ENCODE measurements around the gene EFNA5. TPM values are rescaled to one million over a fixed set of nuclear protein-coding genes. Genes with fewer than 3 reads are reported as not detected.

Gene EFNA5
- polyA plus RNA-seq, 1 donor (not counting 4 experiments of a cell fraction or from before 2014, with no cell fraction given): 4.8 TPM

DNA sequence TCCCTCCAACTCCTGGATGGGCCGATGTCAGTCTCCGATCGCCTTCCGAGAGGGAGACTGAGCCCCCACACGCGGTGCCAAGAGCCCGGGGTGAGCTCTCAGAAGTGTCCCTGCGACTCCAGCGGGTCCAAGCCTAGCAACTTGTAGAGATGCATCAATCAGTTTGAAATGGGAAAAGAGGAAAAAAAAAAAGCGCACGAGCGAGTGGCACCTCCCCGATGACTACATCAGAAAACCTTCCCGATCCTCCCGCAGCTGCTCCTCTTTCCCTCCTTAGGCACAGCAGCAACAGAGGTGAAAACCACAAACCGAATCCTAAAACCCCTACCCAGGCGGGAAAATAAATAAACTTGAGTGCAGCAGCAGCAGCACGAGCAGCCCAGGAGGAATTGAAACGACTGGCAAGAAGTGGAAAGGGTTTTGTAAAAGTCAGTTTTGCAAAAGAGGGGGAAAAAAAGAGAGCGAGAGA lies 1.0 kb upstream of the EFNA5 start:
- peak overlapping the region; percentile 65 to 91 (median 82) for H3K4me3 ChIP-seq (ENCODE audit: control insufficient read depth in 2 of 3, extremely low read depth in 1 of 3, insufficient read depth in 2 of 3, low read depth in 1 of 3, low read length in 3 of 3)
- H3K4me1 ChIP-seq (ENCODE audit: control insufficient read depth, extremely low read depth, insufficient read depth, low read length): peaks cover 12% of the 10 kb centered on the region
- dilution Hi-C loops (cut with MboI; ENCODE audit: extremely low pct_ligation_motif_present, low sequenced_read_pairs): no loop called here
- FAIRE-seq: peak; percentile 46
- no peaks in the 10 kb centered on the region for H3K9me1 ChIP-seq (ENCODE audit: control insufficient read depth, extremely low read depth, insufficient read depth, low read length)
- peak overlapping the region; percentile 92 for H3K9ac ChIP-seq (ENCODE audit: control insufficient read depth, extremely low read depth, insufficient read depth, low read length)
- no peak for DNase-seq (ENCODE audit: low read depth, low spot score)
- no peak for TF ChIP-seq EZH2 (IDR thresholded peaks at IDR 0.05; ENCODE audit: low read length)
- TF ChIP-seq, protein P1, sequence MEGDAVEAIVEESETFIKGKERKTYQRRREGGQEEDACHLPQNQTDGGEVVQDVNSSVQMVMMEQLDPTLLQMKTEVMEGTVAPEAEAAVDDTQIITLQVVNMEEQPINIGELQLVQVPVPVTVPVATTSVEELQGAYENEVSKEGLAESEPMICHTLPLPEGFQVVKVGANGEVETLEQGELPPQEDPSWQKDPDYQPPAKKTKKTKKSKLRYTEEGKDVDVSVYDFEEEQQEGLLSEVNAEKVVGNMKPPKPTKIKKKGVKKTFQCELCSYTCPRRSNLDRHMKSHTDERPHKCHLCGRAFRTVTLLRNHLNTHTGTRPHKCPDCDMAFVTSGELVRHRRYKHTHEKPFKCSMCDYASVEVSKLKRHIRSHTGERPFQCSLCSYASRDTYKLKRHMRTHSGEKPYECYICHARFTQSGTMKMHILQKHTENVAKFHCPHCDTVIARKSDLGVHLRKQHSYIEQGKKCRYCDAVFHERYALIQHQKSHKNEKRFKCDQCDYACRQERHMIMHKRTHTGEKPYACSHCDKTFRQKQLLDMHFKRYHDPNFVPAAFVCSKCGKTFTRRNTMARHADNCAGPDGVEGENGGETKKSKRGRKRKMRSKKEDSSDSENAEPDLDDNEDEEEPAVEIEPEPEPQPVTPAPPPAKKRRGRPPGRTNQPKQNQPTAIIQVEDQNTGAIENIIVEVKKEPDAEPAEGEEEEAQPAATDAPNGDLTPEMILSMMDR (optimal IDR thresholded peaks at IDR 0.05 in 1 of 3, IDR thresholded peaks at IDR 0.05 in 1 of 3, conservative IDR thresholded peaks at IDR 0.05 in 1 of 3; ENCODE audit: extremely low read depth in 1 of 3, insufficient read depth in 2 of 3, low read length in 3 of 3): no peak
- H3K27me3 ChIP-seq (ENCODE audit: control insufficient read depth, extremely low read depth, insufficient read depth, low read length): no peaks in the 10 kb centered on the region
- H3K9me3 ChIP-seq (ENCODE audit: control insufficient read depth, low read depth, low read length): no peaks in the 10 kb centered on the region
- H2AFZ ChIP-seq (ENCODE audit: control insufficient read depth, low read length): peak overlapping the region; percentile 89
- H3K36me3 ChIP-seq (ENCODE audit: control insufficient read depth in 2 of 2, extremely low read depth in 1 of 2, insufficient read depth in 2 of 2, low read length in 2 of 2): no peaks in the 10 kb centered on the region
- H3K79me2 ChIP-seq (ENCODE audit: control insufficient read depth, insufficient read depth, low read length): peaks cover 41% of the 10 kb centered on the region
- H4K20me1 ChIP-seq (ENCODE audit: control insufficient read depth, extremely low read depth, insufficient read depth, low read length): no peaks in the 10 kb centered on the region
- peak overlapping the region; percentile 88 for H3K27ac ChIP-seq (ENCODE audit: control insufficient read depth, insufficient read depth, low read length)
- peak overlapping the region; percentile 81 for H3K4me2 ChIP-seq (ENCODE audit: control insufficient read depth, extremely low read depth, insufficient read depth, low read depth, low read length)

DNA sequence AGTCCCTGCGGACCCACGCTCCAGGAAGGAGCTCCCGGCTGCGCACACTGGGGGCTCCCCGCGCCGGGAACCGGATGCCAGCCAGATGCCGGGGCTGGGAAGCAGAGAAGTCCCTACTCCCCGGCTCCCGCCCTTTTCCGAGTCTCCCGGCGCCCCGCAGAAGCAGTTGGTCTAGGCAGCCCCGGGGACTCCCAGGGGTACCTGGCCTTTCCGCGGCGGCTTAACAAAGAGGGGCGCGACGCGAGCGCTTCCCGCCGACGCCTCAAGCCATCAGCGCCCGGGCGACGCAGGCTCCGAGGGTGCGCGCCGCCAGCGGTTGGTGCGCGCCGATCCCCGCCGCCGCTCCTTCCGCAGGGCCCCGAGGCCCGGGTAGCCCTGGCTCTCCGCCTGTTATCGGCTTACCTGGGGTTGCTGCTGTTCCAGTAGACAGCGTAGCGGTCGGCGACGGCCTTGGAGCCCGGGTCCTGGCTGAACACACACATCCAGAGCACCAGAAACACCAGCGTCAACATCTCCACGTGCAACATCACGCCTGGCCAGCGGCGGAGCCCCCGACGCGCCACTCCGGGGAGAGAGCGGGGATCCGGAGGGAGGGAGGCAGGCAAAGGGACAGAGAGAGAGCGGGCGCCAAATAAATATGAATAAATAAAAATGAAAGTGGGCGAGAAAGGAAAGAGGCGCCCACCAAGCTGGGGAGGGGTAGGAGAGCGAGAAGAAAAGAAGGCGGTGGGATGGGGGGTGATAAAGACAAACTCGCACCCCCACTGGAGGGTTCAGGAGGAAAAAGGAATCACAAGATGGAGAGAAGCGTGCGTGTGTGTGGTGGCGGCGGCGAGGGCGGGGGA lies 428 bp downstream of the EFNA5 start:
- H3K9me3 ChIP-seq (ENCODE audit: control insufficient read depth, low read depth, low read length): no peaks in the 10 kb centered on the region
- no peak for TF ChIP-seq EZH2 (IDR thresholded peaks at IDR 0.05; ENCODE audit: low read length)
- TF ChIP-seq, protein P1 (optimal IDR thresholded peaks at IDR 0.05 in 1 of 3, IDR thresholded peaks at IDR 0.05 in 1 of 3, conservative IDR thresholded peaks at IDR 0.05 in 1 of 3; ENCODE audit: extremely low read depth in 1 of 3, insufficient read depth in 2 of 3, low read length in 3 of 3): no peak
- H3K9me1 ChIP-seq (ENCODE audit: control insufficient read depth, extremely low read depth, insufficient read depth, low read length): no peaks in the 10 kb centered on the region
- H3K27ac ChIP-seq (ENCODE audit: control insufficient read depth, insufficient read depth, low read length): peak overlapping the region; percentile 88
- H2AFZ ChIP-seq (ENCODE audit: control insufficient read depth, low read length): peak overlapping the region; percentile 79
- no peak for FAIRE-seq
- H3K9ac ChIP-seq (ENCODE audit: control insufficient read depth, extremely low read depth, insufficient read depth, low read length): peak overlapping the region; percentile 92
- H3K4me3 ChIP-seq (ENCODE audit: control insufficient read depth in 2 of 3, extremely low read depth in 1 of 3, insufficient read depth in 2 of 3, low read depth in 1 of 3, low read length in 3 of 3): peak overlapping the region; percentile 65 to 91 (median 82)
- H3K36me3 ChIP-seq (ENCODE audit: control insufficient read depth in 2 of 2, extremely low read depth in 1 of 2, insufficient read depth in 2 of 2, low read length in 2 of 2): no peaks in the 10 kb centered on the region
- H3K79me2 ChIP-seq (ENCODE audit: control insufficient read depth, insufficient read depth, low read length): peaks cover 56% of the 10 kb centered on the region
- no peaks in the 10 kb centered on the region for H4K20me1 ChIP-seq (ENCODE audit: control insufficient read depth, extremely low read depth, insufficient read depth, low read length)
- peak overlapping the region; percentile 81 for H3K4me2 ChIP-seq (ENCODE audit: control insufficient read depth, extremely low read depth, insufficient read depth, low read depth, low read length)
- DNase-seq (ENCODE audit: low read depth, low spot score): no peak
- H3K27me3 ChIP-seq (ENCODE audit: control insufficient read depth, extremely low read depth, insufficient read depth, low read length): no peaks in the 10 kb centered on the region
- dilution Hi-C loops (cut with MboI; ENCODE audit: extremely low pct_ligation_motif_present, low sequenced_read_pairs): no loop called here
- peaks cover 12% of the 10 kb centered on the region for H3K4me1 ChIP-seq (ENCODE audit: control insufficient read depth, extremely low read depth, insufficient read depth, low read length)

Data from keratinocyte (primary cell).